Keratinocyte (primary cell): ENCODE measurements around the gene ADIPOR2.

ENCODE experiments used
- EZH2 ChIP-seq: IDR thresholded peaks from one replicate; pipeline ENCODE4 v1.6.1; 2012; ENCODE audit warnings: inconsistent platforms, mild to moderate bottlenecking, low read length, moderate library complexity
- TF ChIP-seq, protein P1 (sequence below), 3 experiments: IDR thresholded peaks in 1 of 3; conservative IDR thresholded peaks in 1 of 3; optimal IDR thresholded peaks in 1 of 3; 2 replicates in 2 of 3; 3 replicates in 1 of 3; pipeline versions ENCODE3 to v1.5.1; 2011; ENCODE audit warnings: low read length in 3 of 3, mild to moderate bottlenecking in 3 of 3, moderate library complexity in 2 of 3, control low read depth in 1 of 3, inconsistent platforms in 1 of 3; ENCODE audit not compliant: insufficient read depth in 2 of 3; ENCODE audit errors: extremely low read depth in 1 of 3

DNA sequence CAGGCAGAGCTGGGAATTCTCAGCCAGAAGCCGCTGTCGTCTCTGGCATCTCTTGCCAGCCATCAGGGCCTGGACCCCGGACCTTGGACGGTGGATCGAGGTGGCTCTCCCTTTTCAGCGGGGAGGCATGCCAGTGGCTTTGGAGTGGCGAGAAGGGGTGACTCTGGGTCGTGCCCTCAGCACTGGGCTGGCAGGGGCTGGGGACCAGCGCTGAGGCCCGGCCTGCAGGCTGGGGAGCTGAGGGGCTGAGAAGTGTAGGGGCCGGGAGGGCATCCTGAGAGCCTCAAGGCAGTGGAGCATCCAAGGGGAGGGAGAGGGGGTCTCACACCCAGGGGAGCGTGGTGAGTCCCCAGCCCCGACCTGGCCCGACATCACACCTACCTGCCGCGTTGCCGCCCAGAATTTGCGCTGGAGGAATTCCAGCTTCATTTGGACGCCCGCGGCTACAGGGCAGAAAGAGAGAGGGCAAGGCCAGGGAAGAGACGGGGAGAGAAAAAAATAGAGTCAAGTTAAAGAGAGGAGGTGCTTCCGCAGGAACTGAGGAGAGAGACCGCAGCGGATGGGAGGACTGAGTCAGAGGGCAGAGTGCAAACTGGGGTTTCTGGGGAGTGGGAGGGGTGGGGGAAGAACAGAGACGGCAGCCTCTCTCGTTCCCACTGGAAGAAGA lies 120.5 kb downstream of the ADIPOR2 start:
- TF ChIP-seq, protein P1, sequence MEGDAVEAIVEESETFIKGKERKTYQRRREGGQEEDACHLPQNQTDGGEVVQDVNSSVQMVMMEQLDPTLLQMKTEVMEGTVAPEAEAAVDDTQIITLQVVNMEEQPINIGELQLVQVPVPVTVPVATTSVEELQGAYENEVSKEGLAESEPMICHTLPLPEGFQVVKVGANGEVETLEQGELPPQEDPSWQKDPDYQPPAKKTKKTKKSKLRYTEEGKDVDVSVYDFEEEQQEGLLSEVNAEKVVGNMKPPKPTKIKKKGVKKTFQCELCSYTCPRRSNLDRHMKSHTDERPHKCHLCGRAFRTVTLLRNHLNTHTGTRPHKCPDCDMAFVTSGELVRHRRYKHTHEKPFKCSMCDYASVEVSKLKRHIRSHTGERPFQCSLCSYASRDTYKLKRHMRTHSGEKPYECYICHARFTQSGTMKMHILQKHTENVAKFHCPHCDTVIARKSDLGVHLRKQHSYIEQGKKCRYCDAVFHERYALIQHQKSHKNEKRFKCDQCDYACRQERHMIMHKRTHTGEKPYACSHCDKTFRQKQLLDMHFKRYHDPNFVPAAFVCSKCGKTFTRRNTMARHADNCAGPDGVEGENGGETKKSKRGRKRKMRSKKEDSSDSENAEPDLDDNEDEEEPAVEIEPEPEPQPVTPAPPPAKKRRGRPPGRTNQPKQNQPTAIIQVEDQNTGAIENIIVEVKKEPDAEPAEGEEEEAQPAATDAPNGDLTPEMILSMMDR (optimal IDR thresholded peaks at IDR 0.05 in 1 of 3, IDR thresholded peaks at IDR 0.05 in 1 of 3, conservative IDR thresholded peaks at IDR 0.05 in 1 of 3; ENCODE audit: extremely low read depth in 1 of 3, insufficient read depth in 2 of 3, low read length in 3 of 3): no peak
- TF ChIP-seq EZH2: no peak
